GM10847 (cell line): ENCODE measurements around the gene GREM2.

Experiments used
- POLR2A ChIP-seq: IDR thresholded peaks from 2 replicates; pipeline ENCODE4 v1.6.1; 2011; ENCODE audit not compliant: insufficient read length; ENCODE audit errors: extremely low read depth

GREM2 gene

DNA sequence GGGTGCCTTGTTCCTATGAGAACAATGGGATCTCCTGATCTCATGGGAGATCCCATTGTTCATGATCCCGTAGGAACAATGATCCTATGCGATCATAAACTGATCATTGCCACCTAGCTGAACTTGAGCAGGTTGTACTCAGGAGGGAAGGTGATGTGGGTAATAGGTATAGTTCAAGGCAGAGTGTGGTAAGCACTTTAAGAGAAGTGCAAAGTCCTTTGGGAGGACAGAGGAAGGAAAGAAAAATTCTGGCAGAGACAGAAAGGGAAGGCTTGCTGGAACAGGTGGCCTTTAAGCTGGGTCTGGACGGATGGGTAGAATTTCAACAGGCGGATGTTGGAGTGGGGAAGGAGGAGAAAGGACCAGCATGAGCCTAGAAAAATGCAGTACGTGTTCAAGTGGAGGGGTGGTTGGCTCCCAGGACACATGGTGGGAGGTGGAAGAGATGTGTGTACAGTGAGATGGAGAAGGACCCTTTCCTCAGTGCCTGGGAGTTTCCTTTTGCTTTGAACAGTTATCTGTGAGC, 22.3 kb downstream of the GREM2 start:
- no peak for TF ChIP-seq POLR2A

DNA sequence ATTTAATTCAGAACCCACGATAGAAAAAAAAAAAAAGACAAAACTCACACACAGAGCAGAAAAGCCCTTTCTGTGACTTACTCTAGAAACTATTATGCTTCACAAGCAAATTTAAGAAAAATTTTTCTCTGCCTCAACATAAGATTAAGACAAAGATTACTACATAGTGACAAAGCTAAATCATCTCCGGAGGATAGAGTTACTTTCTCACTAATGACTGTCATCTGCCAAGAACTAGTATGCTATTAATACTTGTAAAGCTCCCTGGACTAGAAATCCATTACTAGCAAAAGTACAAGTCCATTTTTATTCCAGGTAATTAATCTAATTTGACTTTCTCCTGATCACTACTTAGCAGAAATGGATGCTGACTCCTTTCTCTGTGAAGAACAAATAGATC, 25.9 kb downstream of the GREM2 start:
- no peak for TF ChIP-seq POLR2A

DNA sequence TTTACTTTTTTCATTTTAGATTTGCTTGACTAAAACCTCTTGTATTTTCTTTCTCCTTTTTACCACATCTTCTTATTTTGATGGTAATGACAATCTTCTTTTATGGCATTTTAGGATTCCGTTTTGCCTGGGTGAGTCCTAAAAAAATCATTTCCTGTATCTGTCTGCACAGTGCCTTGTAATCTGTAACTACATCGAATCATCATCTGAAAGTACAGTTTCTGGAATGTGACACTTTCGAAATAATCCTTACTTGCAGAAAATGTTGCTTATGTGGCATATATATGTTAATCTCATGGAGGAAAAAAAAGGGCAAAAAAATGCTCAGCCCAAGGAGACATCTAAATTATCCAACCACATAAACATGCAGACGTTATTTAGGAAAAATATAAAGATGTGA, 29.0 kb downstream of the GREM2 start:
- TF ChIP-seq POLR2A, result no peak

DNA sequence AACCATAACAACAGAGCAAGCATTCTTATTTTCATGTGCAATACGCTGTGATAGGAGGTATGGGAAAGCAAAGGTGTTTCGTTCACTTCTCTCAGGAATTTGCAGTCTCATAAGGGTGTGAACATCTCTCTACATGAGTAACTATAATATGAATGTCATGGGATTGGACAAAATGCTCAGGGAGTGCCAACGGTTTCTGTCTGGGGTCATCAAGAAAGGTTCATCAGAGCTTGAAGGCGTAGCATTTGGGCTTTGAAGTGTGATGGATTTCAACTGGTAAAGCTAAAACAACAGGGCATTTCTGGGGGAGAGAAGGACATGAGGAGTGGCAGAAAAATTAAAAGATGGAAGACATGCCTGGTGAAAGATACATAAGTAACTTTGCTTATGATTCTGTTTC, 32.4 kb downstream of the GREM2 start:
- TF ChIP-seq POLR2A, result no peak

DNA sequence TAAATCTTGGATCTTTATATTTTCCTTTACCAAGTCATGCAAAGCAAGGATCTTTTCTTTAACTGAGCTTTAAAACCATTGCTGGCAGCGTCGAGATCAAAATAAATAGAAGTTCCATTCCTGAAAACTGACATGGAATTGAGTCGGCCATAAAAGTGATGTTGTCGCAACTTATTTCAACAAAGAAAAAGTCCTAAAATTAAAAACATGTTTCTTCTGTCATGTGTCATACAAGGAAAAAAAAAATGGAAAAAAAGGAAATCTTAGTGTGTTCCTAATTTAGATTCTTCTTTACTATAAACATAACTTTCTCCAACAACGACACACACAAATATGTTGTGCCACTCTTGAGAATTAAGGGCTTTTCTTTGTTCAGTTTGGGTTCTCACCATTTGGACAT, 34.9 kb downstream of the GREM2 start:
- no peak for TF ChIP-seq POLR2A

DNA sequence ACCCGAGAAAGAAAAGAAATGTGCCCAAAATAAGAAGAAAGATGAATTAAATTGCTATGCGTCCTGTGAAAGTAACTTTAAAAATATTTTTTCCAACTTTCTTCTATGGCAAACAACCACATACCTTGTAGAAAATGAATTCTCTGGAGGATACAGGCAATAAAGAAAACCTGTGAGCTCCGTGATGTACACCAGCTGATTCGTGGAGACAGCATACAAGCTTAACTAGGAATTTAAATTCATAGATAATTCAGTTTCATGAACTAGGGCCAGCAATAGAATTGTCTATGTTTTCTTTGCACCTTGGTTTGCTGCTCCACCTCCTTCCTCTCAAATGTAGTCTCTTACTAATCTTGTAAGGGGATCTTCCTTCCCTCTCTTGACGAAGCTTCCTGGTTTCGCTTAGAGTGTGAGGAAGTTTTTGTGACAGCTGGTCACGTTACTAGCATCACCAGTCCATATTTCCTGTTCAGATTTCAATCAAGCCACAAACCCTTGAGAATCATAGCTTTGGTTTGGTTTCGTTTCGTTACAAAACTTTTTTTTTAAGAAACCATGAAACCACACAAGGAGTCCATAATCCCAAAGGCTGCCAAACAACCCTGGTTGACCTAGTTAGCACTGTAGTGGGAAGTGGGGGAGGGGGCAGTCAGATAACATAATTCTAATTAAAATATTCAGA, 35.8 kb downstream of the GREM2 start:
- no peak for TF ChIP-seq POLR2A

DNA sequence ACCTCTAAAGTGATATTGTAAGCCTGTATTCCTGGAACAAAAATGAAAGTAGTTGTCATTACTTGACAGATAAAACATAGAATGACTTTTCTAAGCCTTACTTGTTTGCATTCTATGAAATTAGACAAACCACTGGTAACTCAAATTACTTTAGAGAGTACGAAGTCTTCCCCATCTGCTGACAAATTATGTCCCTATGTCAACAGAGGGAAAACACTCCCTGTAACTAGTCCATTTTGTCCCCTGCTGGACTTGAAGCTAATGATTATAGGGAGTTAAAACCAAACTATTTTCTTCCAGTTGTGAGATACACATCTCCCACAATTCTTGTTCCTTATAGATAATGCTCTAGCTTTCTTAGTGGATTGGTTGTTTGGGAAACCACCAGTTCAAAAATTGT, 39.6 kb downstream of the GREM2 start:
- no peak for TF ChIP-seq POLR2A

DNA sequence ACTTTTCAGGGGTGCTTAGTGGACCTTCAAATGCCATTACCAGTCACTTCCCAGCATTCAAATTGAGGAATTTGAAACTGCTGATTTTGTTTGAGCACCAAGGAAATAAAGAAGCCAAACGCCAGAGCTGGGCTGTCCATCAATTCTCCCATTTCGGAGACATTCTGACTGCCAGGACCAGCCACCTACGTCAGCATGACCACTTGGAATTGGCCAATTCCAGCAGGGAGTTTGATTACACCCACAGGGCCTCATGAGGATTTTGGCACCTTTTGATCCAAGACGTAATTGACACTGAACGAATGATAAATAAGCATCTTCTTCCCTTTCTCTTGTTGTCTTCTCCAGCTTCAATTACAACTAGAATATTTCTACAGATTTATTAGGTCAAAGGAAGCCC, 40.2 kb downstream of the GREM2 start:
- TF ChIP-seq POLR2A, result no peak

DNA sequence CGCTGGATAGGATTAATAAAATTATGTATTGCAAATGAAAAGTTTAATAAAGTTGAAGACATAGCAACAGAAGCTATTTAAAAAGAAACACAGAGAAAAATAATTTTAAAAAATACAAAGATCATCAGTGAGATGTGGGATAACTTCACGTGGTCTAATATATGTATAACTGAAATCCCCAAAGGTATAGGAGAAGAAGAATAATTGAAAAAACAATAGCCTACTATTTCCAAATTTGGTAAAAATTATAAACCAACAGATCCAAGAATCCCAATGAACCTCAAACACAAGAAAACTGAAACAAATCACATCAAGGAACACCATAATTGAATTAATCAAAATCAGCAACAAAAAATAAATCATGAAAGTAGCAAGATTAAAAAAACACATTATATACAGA, 44.9 kb downstream of the GREM2 start:
- TF ChIP-seq POLR2A, result no peak

DNA sequence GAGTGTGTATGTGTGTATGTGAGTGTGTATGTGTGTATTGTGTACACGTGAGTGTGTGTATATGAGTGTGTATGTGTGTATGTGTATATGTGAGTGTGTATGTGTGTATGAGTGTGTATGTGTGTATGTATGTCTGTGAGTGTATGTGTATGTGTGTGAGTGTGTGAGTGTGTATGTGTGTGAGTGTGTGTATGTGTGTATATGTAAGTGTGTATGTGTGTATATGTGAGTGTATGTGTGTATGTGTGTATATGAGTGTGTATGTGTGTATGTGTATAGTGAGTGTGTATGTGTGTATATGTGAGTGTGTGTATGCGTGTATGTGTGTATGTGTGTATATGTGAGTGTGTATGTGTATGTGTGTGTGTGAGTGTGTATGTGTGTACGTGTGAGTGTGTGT, 49.2 kb downstream of the GREM2 start:
- TF ChIP-seq POLR2A, result no peak

DNA sequence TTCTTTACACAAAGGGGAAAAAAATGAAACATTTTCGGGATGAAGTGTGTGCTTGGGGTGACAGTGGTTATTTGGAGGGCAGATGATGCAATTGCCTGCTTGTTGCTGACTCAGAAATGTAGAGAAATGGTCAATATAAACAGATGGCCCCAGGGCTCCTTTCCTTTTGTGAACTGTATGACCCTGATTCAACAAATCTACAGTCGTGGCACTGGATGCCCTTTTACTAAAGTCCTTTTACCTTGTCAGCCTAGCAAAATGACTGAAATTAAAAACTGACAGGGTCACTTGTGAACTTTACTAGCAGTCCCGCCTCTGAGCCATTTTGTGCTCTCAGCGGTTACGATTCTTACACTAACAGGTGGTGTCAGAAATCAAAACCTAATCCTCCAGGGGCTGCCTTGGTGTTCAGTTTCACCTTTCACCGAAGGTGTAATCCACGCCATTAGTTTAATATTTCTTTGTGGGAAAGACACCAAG, 49.8 kb downstream of the GREM2 start:
- no peak for TF ChIP-seq POLR2A

DNA sequence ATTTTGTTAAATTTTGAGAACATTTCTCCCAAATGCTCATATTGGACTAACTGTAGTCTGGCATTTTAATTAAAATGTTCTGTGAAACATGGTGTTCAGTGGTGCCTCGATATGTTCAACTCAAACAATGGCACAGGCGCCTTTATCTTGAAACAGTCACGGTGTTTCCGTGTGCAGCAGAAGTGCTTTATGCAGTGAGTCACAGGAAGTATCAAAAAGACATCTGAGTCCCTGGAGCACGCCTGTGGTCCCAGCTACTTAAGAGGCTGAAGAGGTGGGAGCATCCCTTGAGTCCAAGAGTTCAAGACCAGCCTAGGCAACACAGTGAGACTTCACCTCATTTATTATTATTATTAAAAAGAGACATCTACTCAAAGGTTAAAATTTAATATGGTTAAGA, 52.2 kb downstream of the GREM2 start:
- TF ChIP-seq POLR2A, result no peak

DNA sequence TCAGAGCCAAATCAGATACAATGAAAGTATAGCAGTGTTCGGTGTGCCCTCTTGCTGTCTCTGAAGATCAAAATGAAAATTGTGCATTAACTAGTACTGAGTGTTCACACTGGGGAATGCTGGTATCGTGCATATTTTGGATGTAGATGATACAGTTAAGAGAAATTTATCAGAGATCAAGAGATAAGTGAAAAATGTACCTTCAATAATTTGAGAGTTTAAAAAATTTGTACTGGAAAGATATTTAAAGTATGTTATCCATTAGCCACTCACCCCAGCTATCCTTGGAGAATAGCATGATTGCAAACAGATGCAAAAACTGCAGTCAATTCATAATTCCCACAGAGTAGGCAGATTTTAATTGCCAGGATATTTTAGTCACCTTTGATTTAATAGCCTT, 56.4 kb downstream of the GREM2 start:
- TF ChIP-seq POLR2A, result no peak

DNA sequence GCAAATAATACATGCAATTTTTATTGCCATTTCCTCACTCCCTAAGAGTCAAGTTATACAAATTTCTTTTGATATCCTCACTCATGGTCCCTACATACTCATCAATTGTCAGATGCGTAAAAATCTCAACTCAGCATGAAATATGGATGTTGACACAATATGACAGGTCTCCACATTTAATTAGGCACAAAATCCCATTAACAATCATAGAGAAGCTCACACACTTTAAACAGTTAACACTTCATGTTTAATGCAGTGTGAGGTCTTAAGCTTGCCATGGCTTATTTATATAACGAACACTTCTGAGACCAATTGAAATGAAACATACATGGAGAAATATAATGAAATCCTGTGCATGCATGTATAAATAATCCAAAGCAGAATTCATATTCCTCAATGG, 58.6 kb downstream of the GREM2 start:
- TF ChIP-seq POLR2A, result no peak

DNA sequence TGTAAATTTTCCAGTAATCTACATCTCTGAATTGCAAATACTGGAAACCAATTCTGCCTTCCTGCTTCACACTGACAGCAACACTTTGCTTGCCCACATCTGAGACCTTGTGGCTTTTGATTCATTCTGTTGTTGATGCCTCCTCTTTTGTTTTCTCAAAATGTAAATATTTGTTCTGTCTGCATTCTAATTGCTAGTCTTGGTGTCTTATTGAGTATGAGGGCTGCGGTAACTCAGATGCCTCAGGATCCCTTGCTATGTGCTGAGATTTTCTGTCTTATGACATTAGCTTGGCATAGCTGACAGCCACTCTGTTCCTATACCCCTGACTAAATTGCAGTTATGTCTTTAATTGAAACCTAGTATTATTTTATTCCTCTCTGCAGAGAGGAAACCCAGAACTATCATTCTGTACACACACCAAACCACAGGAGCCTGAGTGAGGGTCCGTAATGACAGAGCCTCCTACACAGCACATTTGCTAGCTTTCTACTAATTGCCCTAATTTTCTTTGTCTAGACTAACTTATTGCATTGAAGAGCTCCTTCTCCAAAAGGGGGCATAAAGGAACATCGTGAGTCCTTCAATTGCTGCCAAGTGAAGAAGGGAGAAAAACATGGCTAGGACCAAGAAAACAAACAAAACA, 72.1 kb downstream of the GREM2 start:
- no peak for TF ChIP-seq POLR2A

DNA sequence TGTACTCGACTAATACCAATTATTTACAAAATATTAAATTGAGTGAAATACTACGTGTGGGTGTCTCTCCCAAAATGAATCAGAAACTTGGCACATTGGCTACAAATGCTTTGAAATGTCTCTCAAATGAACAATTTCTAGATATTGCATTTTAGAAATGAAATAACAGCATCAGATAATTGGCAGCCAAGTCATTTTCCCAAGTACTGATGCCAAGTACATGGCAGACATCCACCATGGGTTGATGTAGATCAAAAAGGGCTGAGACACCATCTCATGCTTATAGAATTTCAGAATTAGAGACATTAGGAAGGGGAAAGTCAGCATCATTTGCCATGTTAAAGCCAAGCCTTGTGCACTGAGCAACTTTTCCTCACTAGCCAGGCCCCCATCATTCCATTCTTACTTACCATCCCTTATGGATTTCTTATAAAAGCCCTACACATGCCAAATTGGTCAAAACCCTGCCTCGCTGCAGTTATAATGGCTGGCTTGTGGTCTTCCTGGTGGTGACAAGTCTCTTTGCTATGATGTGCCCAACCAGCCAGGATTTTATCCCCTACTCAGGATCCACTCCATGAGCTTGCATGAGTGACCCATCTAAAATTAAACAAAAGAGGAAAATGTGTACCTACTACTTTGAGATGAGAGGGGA, 73.1 kb downstream of the GREM2 start:
- TF ChIP-seq POLR2A, result no peak
